Aorta (tissue), 5 donors: Measurements from ENCODE around the gene CXCR5. TPM values are rescaled to one million over a fixed set of nuclear protein-coding genes. Genes with fewer than 3 reads are reported as not detected.
A peak's percentile ranks its signal among the peaks of the same experiment; 100 is the strongest.

Source experiments
- ATAC-seq: fragments of 200-7000 bp; cut with Tn5 transposase; one replicate; pipeline ENCODE4 v1.9.1; 2022; ENCODE audit warnings: moderate library complexity; ENCODE audit not compliant: low FRiP score
- DNase-seq, 2 donors: peaks; one replicate each; pipeline ENCODE4 v3.0.0-alpha.2; 2020
- H3K27ac ChIP-seq, 2 donors: one replicate each; pipeline ENCODE4 v1.5.1; 2013; ENCODE audit warnings: low read length in 2 of 2, mild to moderate bottlenecking in 2 of 2, moderate library complexity in 2 of 2, control low read depth in 1 of 2, inconsistent platforms in 1 of 2, low read depth in 1 of 2
- H3K27me3 ChIP-seq, 2 donors: one replicate each; pipeline ENCODE4 v1.6.1; 2013; ENCODE audit warnings: control low read depth in 1 of 2, low read length in 1 of 2, mild to moderate bottlenecking in 1 of 2, moderate library complexity in 1 of 2; ENCODE audit not compliant: insufficient read depth in 2 of 2, control insufficient read depth in 1 of 2
- H3K36me3 ChIP-seq, 2 donors: one replicate each; pipeline ENCODE4 v1.6.1; 2013; ENCODE audit warnings: control low read depth in 1 of 2, low read length in 1 of 2, mild to moderate bottlenecking in 1 of 2; ENCODE audit not compliant: insufficient read depth in 2 of 2, control insufficient read depth in 1 of 2
- H3K4me1 ChIP-seq, 2 donors: one replicate each; pipeline ENCODE4 v1.6.1; 2013; ENCODE audit warnings: low read length in 2 of 2, control low read depth in 1 of 2, mild to moderate bottlenecking in 1 of 2, moderate library complexity in 1 of 2; ENCODE audit not compliant: insufficient read depth in 2 of 2, control insufficient read depth in 1 of 2
- H3K4me3 ChIP-seq, 2 donors: one replicate each; pipeline ENCODE4 v1.5.1; 2013; ENCODE audit warnings: low read length in 2 of 2, control low read depth in 1 of 2, mild to moderate bottlenecking in 1 of 2
- H3K9me3 ChIP-seq: one replicate; pipeline ENCODE4 v1.6.1; 2013; ENCODE audit warnings: mild to moderate bottlenecking, low read length; ENCODE audit not compliant: control insufficient read depth
- WGBS, 2 donors: extraction: QIAGEN DNeasy Blood & Tissue Kit; methylation state at CpG; one replicate each; pipeline ENCODE4 v1.1.7; 2013; 5-methylcytosine and 5-hydroxymethylcytosine counted together
- intact Hi-C, 2 donors: fragments of 100-400 bp; cut with DNase I; formaldehyde crosslinking; loops; one replicate each; pipeline versions ENCODE4 v1.14.2 to v1.15.0; 2022
- microRNA-seq, 2 donors: library from miRNA; unstranded; fragments of <30 nt; microRNA quantifications; one replicate each; pipeline ENCODE4 v1.2.0, GENCODE V29; 2020
- polyA plus RNA-seq, 2 donors: library from polyadenylated mRNA; stranded (reverse); fragments of 200-250 nt; gene quantifications; one replicate each; pipeline ENCODE4 v1.2.3, GENCODE V29; 2013
- total RNA-seq, 2 donors: library from RNA; stranded (reverse); fragmentation: NEBNext Ultra II Directional; extraction: Animal tissue kit (Norgen Biotek cat#: 25700); gene quantifications; one replicate each; pipeline ENCODE4 v1.2.1, GENCODE V29; 2021
- donor health status: healthy with polysubstance abuse.
- donor health status: Bipolar disorder and iron deficiency.
- donor health status: DM: no; HTN: no; CAD: no.
- donor health status: DM: no; HTN: no; CAD: no.
- donor health status: DM: yes; HTN: yes; CAD: no.

CXCR5 gene
- total and polyA plus RNA-seq, 4 donors, result 0.06 to 0.69 (median 0.20) TPM

DNA sequence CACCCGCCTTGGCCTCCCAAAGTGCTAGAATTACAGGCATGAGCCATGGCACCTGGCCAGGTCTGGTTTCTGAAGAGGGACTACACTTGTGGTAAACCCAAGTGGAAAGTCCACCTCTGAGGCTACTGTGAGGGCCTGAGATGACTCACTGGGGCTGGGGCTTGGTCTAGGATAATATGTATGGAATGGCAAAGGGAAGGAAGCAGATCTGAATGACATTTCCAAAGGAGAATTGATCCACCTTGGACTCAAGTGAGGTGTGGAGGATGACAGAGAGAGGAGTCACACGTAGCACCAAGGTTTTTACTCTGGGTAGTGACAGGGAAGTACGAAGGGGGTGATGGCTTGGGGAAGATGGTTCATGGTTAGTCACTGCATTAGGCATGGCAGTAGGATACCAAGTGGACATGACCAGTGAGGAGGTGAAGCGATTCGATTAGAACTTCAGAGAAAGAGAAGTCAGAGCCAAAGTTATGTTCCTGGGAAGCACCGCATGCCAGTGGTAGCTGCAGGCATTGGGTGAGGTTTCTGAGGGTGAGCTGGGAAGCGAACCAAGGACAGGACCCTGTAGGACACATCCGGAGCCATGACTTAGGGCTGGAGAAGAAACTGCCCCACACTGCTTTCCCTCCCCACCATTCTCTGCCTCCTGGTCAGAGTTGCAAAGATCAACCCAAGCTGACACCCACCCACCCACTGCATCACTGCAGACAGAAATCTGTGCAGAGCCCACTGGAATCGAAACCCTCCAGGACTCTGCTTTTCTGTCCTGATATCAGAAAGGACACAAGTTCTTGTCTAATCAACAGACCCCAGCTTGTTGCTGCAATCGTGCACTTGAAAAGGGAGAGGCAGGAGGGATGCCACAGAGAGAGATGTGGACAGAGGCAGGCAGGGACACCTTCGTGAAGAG lies 55.1 kb downstream of the CXCR5 start:
- 83% methylated on average over 11 of the region's 11 CpGs for WGBS, 2 donors
- Histone ChIP-seq H3K4me3 (no peak overlapping the region), H3K36me3 (no peaks in the 10 kb centered on the region), H3K27me3 (no peaks in the 10 kb centered on the region), H3K27ac (no peak overlapping the region), H3K4me1 (no peaks in the 10 kb centered on the region), H3K9me3 (no peaks in the 10 kb centered on the region)
- ATAC-seq, result no peak
- DNase-seq, result no peak
- intact Hi-C loops, result no loop called here

DNA sequence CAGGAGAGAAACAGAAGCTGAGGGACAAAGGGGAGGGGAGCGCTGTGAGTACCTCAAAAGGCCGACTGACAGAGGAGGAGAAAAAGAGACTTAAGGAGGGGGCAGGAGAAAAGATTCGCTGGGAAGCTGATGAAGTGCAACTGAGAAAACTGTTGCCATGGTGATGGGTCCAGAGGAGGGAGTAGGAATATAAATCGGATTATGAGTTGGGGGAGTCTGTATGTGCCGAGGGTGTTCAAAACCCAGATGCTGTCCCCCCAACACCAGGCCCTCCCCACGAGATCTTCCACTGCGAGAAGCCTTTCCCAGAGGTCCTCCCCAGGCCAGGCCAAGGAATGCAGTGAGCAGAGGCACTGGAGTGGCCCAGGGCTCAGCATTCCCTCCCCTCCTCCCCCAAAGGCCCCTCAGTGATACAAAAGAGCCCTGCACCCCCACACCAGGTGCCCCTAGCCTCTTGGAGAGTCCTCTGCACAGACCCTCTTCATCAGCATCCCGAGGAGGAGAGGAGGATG lies 55.8 kb downstream of the CXCR5 start:
- WGBS, 2 donors, result 74 to 80% methylated on average over 8 of the region's 8 CpGs
- intact Hi-C loops, result no loop called here
- ATAC-seq, result no peak

DNA sequence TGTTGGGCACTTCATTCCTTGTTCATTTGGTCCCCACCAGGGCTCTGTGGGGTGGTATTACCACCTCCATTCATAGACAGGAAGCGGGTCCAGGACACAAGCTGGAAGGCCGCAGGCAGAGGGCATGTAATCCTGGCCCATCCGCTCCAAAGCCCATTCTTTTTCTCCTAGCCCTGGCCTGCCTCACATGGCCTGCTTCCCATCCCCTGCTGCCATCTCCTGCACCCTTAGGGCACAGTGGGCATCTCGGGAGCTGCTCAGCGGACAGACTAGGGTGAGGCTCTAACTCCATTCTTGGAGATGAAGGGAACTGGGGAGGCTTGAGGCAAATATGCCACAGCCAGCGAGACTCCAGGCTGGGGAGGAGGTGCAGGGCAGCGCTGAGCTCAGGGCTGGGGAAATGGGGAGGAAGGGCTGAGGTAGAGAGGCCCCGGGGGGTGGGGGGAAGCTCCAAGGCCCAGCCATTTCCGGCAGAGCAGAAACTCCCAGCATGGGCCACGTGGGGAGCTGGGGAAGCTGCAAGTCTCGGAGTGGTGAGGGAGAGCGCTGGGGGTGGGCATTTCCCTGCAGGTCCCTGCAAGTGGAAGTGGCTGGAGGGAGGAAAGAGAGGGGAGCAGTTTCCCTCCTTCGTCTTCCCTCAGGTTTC lies 56.4 kb downstream of the CXCR5 start:
- intact Hi-C loops, result no loop called here
- no peak for ATAC-seq

More for the DNA sequence above, 55.8 kb downstream of the CXCR5 start:
- Histone ChIP-seq H3K36me3 (no peaks in the 10 kb centered on the region), H3K4me1 (no peaks in the 10 kb centered on the region), H3K4me3 (no peak overlapping the region), H3K27me3 (no peaks in the 10 kb centered on the region), H3K27ac (no peak overlapping the region), H3K9me3 (no peaks in the 10 kb centered on the region)
- DNase-seq, result no peak

DNA sequence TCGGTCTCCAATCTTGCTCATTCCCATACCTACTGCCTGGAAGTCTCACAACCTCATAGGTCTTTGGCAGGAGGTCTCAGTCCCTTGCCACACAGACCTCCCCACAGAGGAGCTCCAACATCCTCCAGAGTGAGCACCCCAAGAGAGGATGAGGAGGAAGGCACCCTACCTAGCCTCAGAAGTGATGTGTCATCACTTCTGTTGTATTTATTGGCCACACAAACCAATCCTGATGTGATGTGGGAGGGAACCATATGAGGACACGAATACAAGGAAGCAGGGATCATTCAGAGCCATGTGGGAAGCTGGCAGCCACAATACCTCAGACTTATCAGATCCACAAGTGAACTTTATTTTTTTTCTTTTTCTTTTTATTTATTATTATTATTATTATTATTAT lies 63.4 kb downstream of the CXCR5 start:
- Histone ChIP-seq H3K27me3 (no peaks in the 10 kb centered on the region), H3K4me3 (no peak overlapping the region), H3K9me3 (no peaks in the 10 kb centered on the region), H3K27ac (no peak overlapping the region), H3K4me1 (no peaks in the 10 kb centered on the region), H3K36me3 (no peaks in the 10 kb centered on the region)
- 17 to 26% methylated on average over 2 of the region's 2 CpGs for WGBS, 2 donors
- ATAC-seq (no peak), DNase-seq (peak in 1 of 2 donors; percentile 21)
- intact Hi-C loops, result no loop called here

More for the DNA sequence above, 56.4 kb downstream of the CXCR5 start:
- no peak overlapping the region for H3K27ac ChIP-seq
- WGBS, 2 donors, result 67 to 68% methylated on average over 13 of the region's 13 CpGs
- H3K36me3 ChIP-seq, result no peaks in the 10 kb centered on the region
- no peak overlapping the region for H3K4me3 ChIP-seq
- no peaks in the 10 kb centered on the region for H3K9me3 ChIP-seq
- no peaks in the 10 kb centered on the region for H3K27me3 ChIP-seq
- DNase-seq, result peak in 1 of 2 donors; percentile 66
- no peaks in the 10 kb centered on the region for H3K4me1 ChIP-seq

Small RNA genes within 50 kb of the gene (microRNA-seq; reads per million reads assigned to microRNA genes)
- 0 to 0.99 reads per million in 2 donors for gene MIR4492

Other genes with a start within 250 kb of the CXCR5 start
- gene TREH, start 204.2 kb upstream of the CXCR5 start, total RNA-seq, result not detected
- gene TREH, start 204.2 kb upstream of the CXCR5 start, polyA plus RNA-seq, result 1 to 10 TPM; 2.5 to 7.2 TPM
- gene DDX6, start 92.7 kb upstream of the CXCR5 start, total RNA-seq, result 100 to 1,000 TPM; 105 to 128 TPM
- 10 to 100 TPM; 20.3 to 27.8 TPM for gene DDX6, start 92.7 kb upstream of the CXCR5 start, polyA plus RNA-seq
- 10 to 100 TPM; 73.5 to 92.9 TPM for gene BCL9L, start 42.0 kb downstream of the CXCR5 start, total RNA-seq
- gene BCL9L, start 42.0 kb downstream of the CXCR5 start, polyA plus RNA-seq, result 10 to 100 TPM; 12.5 to 21.1 TPM
- gene UPK2, start 72.4 kb downstream of the CXCR5 start, total RNA-seq, result not detected
- not detected for gene UPK2, start 72.4 kb downstream of the CXCR5 start, polyA plus RNA-seq
- gene FOXR1, start 87.9 kb downstream of the CXCR5 start, total RNA-seq, result not detected
- not detected for gene FOXR1, start 87.9 kb downstream of the CXCR5 start, polyA plus RNA-seq
- gene CENATAC, start 114.2 kb downstream of the CXCR5 start, total RNA-seq, result 10 to 100 TPM; 56.4 to 61.8 TPM
- gene CENATAC, start 114.2 kb downstream of the CXCR5 start, polyA plus RNA-seq, result 100 to 1,000 TPM in 1 of 2 donors, 10 to 100 TPM in 1; 10.3 to 138 TPM
- 100 to 1,000 TPM; 804 to 820 TPM for gene RPS25, start 134.5 kb downstream of the CXCR5 start, total RNA-seq
- gene RPS25, start 134.5 kb downstream of the CXCR5 start, polyA plus RNA-seq, result 1,000 to 10,000 TPM; 2,334 to 4,827 TPM
- 10 to 100 TPM; 49.6 to 54.3 TPM for gene TRAPPC4, start 134.9 kb downstream of the CXCR5 start, total RNA-seq
- 10 to 100 TPM; 33.8 to 53.6 TPM for gene TRAPPC4, start 134.9 kb downstream of the CXCR5 start, polyA plus RNA-seq
- 10 to 100 TPM in 1 of 2 donors, 1 to 10 TPM in 1; 7.8 to 12.9 TPM for gene SLC37A4, start 147.0 kb downstream of the CXCR5 start, total RNA-seq
- gene SLC37A4, start 147.0 kb downstream of the CXCR5 start, polyA plus RNA-seq, result 1 to 10 TPM; 8.5 to 8.9 TPM
- gene HYOU1, start 173.3 kb downstream of the CXCR5 start, total RNA-seq, result 100 to 1,000 TPM; 101 to 145 TPM
- gene HYOU1, start 173.3 kb downstream of the CXCR5 start, polyA plus RNA-seq, result 10 to 100 TPM; 35.7 to 35.9 TPM
- 10 to 100 TPM; 24.9 to 28.0 TPM for gene VPS11, start 183.9 kb downstream of the CXCR5 start, total RNA-seq
- gene VPS11, start 183.9 kb downstream of the CXCR5 start, polyA plus RNA-seq, result 10 to 100 TPM; 21.8 to 60.5 TPM
- gene HMBS, start 201.0 kb downstream of the CXCR5 start, total RNA-seq, result 1 to 10 TPM; 6.9 to 8.1 TPM
- gene HMBS, start 201.0 kb downstream of the CXCR5 start, polyA plus RNA-seq, result 1 to 10 TPM; 4.4 to 9.2 TPM
- gene DPAGT1, start 218.0 kb downstream of the CXCR5 start, total RNA-seq, result 10 to 100 TPM; 23.6 to 41.8 TPM
- 10 to 100 TPM in 1 of 2 donors, 1 to 10 TPM in 1; 7.3 to 20.2 TPM for gene DPAGT1, start 218.0 kb downstream of the CXCR5 start, polyA plus RNA-seq
- 10 to 100 TPM in 1 of 2 donors, 1 to 10 TPM in 1; 9.5 to 10.1 TPM for gene C2CD2L, start 223.5 kb downstream of the CXCR5 start, total RNA-seq
- gene C2CD2L, start 223.5 kb downstream of the CXCR5 start, polyA plus RNA-seq, result 10 to 100 TPM in 1 of 2 donors, 1 to 10 TPM in 1; 6.6 to 10.3 TPM
- gene HINFP, start 237.7 kb downstream of the CXCR5 start, total RNA-seq, result 10 to 100 TPM; 14.3 to 32.4 TPM
- gene HINFP, start 237.7 kb downstream of the CXCR5 start, polyA plus RNA-seq, result 10 to 100 TPM; 12.1 to 23.1 TPM